K562 (cell line): ENCODE results near the gene ATAD3B. TPM values are rescaled to one million over a fixed set of nuclear protein-coding genes. Genes with fewer than 3 reads are reported as not detected.

Experiments
- FOS ChIP-seq: IDR thresholded peaks from 3 replicates; pipeline ENCODE4 v1.6.1; 2011; ENCODE audit not compliant: insufficient read length; ENCODE audit errors: extremely low read depth
- HDAC1 ChIP-seq, 2 experiments: fragments of 450-650 bp; IDR thresholded peaks; 2 replicates each; pipeline ENCODE4 v1.6.1; 2016 to 2017; ENCODE audit warnings: inconsistent platforms in 1 of 2, mild to moderate bottlenecking in 1 of 2, moderate library complexity in 1 of 2
- KLF16 ChIP-seq: IDR thresholded peaks from 2 replicates; pipeline ENCODE4 v1.6.1; 2016; ENCODE audit warnings: antibody characterized with exemption
- NCOA4 ChIP-seq: fragments of 450-650 bp; IDR thresholded peaks from 2 replicates; pipeline ENCODE4 v1.6.1; 2018; ENCODE audit warnings: mild to moderate bottlenecking; ENCODE audit not compliant: partially characterized antibody
- RBM39 ChIP-seq: fragments of 200-400 bp; formaldehyde crosslinking; optimal IDR thresholded peaks from 2 replicates; pipeline ENCODE3; 2018; ENCODE audit warnings: low read depth, low read length
- TGIF2 ChIP-seq: sonication (generic); formaldehyde crosslinking; IDR thresholded peaks from 2 replicates; pipeline ENCODE4 v1.8.1; 2022; ENCODE audit warnings: mild to moderate bottlenecking, missing genetic modification reagents, moderate library complexity
- TRIM28 ChIP-seq: fragments of 450-650 bp; IDR thresholded peaks from 2 replicates; pipeline ENCODE4 v1.6.1; 2017
- YBX1 ChIP-seq: fragments of 450-650 bp; IDR thresholded peaks from 2 replicates; pipeline ENCODE4 v1.7.1; 2016; ENCODE audit warnings: mild to moderate bottlenecking
- ZNF124 ChIP-seq: sonication (generic); formaldehyde crosslinking; IDR thresholded peaks from 2 replicates; pipeline ENCODE4 v1.8.1; 2022; ENCODE audit warnings: missing genetic modification reagents
- ZNF3 ChIP-seq: fragments of 250-450 bp; sonication (Bioruptor Pico); IDR thresholded peaks from 2 replicates; pipeline ENCODE4 v1.5.0; 2021; ENCODE audit warnings: mild to moderate bottlenecking, moderate library complexity
- ZNF384 ChIP-seq: IDR thresholded peaks from 2 replicates; pipeline ENCODE4 v1.6.1; 2012; ENCODE audit warnings: low read depth, low read length, improper control_type of control experiment
- polyA plus RNA-seq, 8 experiments: library from polyadenylated mRNA; depleted of rRNA in 4 of 8; stranded (reverse) in 5 of 8; unstranded in 3 of 8; fragments of >200 nt; fragmentation: Nextera tagmentation in 2 of 8; fragmentation: Illumina TruSeq in 1 of 8; extraction: Ambion mirVana in 2 of 8; extraction: Trizol in 1 of 8; gene quantifications; 2 replicates each; pipeline versions ENCODE4 v1.2.1 to v1.2.3, GENCODE V29; 2011 to 2014; ENCODE audit warnings: inconsistent platforms in 1 of 8, missing spikeins in 1 of 8
- total RNA-seq, 7 experiments: library from RNA; depleted of rRNA in 6 of 7; stranded (reverse); fragments of >200 nt in 6 of 7; fragmentation: Illumina TruSeq in 2 of 7; extraction: Trizol in 2 of 7; gene quantifications; 2 replicates each; pipeline versions ENCODE4 v1.2.1 to v1.2.3, GENCODE V29; 2011 to 2021; ENCODE audit warnings: low replicate concordance in 1 of 7
- TF ChIP-seq, protein P1 (sequence below), 2 experiments: fragments of 450-650 bp in 1 of 2; sonication (generic) in 1 of 2; formaldehyde crosslinking in 1 of 2; IDR thresholded peaks; 2 replicates each; pipeline versions ENCODE4 v1.7.1 to v1.9.0; 2016 to 2022; ENCODE audit warnings: inconsistent platforms in 1 of 2, mild to moderate bottlenecking in 1 of 2, missing genetic modification reagents in 1 of 2
- TF ChIP-seq, protein P2 (sequence below), 2 experiments: IDR thresholded peaks; 2 replicates each; pipeline ENCODE4 v1.6.1; 2012; ENCODE audit warnings: improper control_type of control experiment in 2 of 2, low read depth in 2 of 2, low read length in 2 of 2, borderline replicate concordance in 1 of 2
- TF ChIP-seq, protein P3 (sequence below): fragments of 450-650 bp; conservative IDR thresholded peaks from 2 replicates; pipeline ENCODE4 v1.6.1; 2016; ENCODE audit warnings: missing genetic modification characterization, low read depth, mild to moderate bottlenecking, missing compliant biosample characterization, moderate library complexity

The ATAD3B gene
- total and polyA plus RNA-seq, 9 of the 15 experiments (the other 6 are each of a cell fraction or from before 2014, with no cell fraction given), result 0.07 to 113 (median 27.7) TPM

- TF ChIP-seq RBM39, result no peak
- TF ChIP-seq, protein P1, sequence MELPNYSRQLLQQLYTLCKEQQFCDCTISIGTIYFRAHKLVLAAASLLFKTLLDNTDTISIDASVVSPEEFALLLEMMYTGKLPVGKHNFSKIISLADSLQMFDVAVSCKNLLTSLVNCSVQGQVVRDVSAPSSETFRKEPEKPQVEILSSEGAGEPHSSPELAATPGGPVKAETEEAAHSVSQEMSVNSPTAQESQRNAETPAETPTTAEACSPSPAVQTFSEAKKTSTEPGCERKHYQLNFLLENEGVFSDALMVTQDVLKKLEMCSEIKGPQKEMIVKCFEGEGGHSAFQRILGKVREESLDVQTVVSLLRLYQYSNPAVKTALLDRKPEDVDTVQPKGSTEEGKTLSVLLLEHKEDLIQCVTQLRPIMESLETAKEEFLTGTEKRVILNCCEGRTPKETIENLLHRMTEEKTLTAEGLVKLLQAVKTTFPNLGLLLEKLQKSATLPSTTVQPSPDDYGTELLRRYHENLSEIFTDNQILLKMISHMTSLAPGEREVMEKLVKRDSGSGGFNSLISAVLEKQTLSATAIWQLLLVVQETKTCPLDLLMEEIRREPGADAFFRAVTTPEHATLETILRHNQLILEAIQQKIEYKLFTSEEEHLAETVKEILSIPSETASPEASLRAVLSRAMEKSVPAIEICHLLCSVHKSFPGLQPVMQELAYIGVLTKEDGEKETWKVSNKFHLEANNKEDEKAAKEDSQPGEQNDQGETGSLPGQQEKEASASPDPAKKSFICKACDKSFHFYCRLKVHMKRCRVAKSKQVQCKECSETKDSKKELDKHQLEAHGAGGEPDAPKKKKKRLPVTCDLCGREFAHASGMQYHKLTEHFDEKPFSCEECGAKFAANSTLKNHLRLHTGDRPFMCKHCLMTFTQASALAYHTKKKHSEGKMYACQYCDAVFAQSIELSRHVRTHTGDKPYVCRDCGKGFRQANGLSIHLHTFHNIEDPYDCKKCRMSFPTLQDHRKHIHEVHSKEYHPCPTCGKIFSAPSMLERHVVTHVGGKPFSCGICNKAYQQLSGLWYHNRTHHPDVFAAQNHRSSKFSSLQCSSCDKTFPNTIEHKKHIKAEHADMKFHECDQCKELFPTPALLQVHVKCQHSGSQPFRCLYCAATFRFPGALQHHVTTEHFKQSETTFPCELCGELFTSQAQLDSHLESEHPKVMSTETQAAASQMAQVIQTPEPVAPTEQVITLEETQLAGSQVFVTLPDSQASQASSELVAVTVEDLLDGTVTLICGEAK (IDR thresholded peaks at IDR 0.05), result no peak
- TF ChIP-seq, protein P1 (CRISPR knock-in tag; IDR thresholded peaks at IDR 0.05), result no peak
- no peak for TF ChIP-seq KLF16
- TF ChIP-seq HDAC1 (IDR thresholded peaks at IDR 0.05), result peak in 1 of 2 experiments; percentile 57; a peak in 1 of 4 replicates
- TF ChIP-seq ZNF124, result no peak
- TF ChIP-seq FOS, result no peak
- no peak for TF ChIP-seq ZNF3 (CRISPR knock-in tag)
- TF ChIP-seq, protein P2, sequence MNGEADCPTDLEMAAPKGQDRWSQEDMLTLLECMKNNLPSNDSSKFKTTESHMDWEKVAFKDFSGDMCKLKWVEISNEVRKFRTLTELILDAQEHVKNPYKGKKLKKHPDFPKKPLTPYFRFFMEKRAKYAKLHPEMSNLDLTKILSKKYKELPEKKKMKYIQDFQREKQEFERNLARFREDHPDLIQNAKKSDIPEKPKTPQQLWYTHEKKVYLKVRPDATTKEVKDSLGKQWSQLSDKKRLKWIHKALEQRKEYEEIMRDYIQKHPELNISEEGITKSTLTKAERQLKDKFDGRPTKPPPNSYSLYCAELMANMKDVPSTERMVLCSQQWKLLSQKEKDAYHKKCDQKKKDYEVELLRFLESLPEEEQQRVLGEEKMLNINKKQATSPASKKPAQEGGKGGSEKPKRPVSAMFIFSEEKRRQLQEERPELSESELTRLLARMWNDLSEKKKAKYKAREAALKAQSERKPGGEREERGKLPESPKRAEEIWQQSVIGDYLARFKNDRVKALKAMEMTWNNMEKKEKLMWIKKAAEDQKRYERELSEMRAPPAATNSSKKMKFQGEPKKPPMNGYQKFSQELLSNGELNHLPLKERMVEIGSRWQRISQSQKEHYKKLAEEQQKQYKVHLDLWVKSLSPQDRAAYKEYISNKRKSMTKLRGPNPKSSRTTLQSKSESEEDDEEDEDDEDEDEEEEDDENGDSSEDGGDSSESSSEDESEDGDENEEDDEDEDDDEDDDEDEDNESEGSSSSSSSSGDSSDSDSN (IDR thresholded peaks at IDR 0.05; ENCODE audit: borderline replicate concordance in 1 of 2, low read depth in 2 of 2, low read length in 2 of 2), result peak; percentile 37 to 65; a peak in 1 of 4 replicates
- no peak for TF ChIP-seq ZNF384
- no peak for TF ChIP-seq TGIF2 (CRISPR knock-in tag)
- no peak for TF ChIP-seq TRIM28
- no peak for TF ChIP-seq NCOA4
- TF ChIP-seq, protein P3, sequence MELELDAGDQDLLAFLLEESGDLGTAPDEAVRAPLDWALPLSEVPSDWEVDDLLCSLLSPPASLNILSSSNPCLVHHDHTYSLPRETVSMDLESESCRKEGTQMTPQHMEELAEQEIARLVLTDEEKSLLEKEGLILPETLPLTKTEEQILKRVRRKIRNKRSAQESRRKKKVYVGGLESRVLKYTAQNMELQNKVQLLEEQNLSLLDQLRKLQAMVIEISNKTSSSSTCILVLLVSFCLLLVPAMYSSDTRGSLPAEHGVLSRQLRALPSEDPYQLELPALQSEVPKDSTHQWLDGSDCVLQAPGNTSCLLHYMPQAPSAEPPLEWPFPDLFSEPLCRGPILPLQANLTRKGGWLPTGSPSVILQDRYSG, result no peak
- no peak for TF ChIP-seq YBX1
Observed at GRCh38 chr1:1427106-1427819, 44.3 kb upstream of the ATAD3B start (continued).
